GM21576 (cell line): ENCODE measurements around the gene PTPRN2.
"Not testable (repeated sequence)": the region's sequence is repeated elsewhere in the genome, so short reads cannot be mapped to it uniquely, and the experiment has no call there.

Experiments used
- ATAC-seq: cut with Tn5 transposase; IDR thresholded peaks from one replicate; pipeline ENCODE4 v1.9.1; 2021; ENCODE audit warnings: mild to moderate bottlenecking, moderate library complexity; ENCODE audit not compliant: unreplicated experiment

Gene PTPRN2

DNA sequence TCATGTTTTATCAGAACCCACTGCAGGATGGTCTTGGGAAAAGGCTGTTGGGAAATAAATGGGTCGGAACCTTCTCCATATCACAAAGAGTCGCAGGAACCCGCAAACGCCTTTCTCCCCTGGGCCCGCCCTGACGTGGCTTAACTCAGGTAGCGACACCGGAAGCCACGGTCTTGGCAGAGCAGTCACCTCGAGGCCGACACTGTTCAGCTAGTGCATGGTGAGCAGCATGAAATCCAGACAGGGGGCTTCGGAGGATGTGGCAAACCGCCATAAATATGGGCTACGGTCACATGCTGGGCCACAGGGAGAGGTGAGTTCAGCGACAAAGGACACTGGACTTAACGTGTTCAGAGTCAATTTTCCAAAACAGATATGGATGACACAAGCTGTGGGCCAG lies 421.9 kb downstream of the PTPRN2 start:
- ATAC-seq, result no peak

DNA sequence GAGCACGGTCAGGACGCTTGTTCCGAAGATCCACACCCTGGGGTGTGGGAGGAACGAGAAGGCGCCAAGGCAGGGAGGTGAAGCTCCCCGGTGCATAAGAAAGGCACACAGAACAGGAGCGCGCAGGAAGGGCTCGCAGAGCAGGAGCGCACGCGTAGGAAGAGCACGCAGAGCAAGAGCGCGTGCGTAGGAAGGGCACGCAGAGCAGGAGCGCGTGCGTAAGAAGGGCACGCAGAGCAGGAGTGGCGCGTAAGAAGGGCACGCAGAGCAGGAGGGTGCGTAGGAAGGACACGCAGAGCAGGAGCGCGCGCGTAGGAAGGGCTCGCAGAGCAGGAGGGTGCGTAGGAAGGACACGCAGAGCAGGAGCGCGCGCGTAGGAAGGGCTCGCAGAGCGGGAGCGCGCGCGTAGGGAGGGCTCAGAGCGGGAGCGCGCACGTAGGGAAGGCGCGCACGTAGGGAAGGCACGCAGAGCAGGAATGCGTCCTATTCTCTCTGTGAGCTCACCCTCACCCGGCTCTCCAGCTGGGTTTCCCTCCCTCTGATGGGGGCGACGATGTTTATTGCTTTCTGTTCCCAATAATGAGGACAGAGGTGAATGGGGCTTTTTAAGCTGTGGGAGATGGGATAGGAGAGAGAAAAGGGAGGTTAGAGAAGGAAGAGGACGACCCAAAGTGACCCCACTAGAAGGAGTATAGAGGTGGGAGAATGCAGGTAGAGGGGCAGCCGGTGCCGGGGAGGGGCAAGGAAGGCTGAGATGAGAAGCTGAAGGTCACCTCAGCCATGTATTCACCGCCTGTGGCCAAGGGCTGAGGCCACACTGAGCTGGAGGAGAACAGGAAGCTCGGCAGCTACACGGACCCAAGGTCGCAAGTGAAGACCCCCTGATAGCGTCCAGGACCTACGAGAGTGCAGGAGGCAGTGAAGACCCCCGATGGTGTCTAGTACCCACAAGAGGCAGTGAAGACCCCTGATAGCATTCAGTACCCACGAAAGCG lies 423.2 kb downstream of the PTPRN2 start:
- no peak for ATAC-seq

GRCh38 chr7:158161194-158161593 lies 426.4 kb downstream of the PTPRN2 start:
- no peak for ATAC-seq

- no peak for ATAC-seq
Measured at GRCh38 chr7:158160199-158160598, 427.4 kb downstream of the PTPRN2 start.

DNA sequence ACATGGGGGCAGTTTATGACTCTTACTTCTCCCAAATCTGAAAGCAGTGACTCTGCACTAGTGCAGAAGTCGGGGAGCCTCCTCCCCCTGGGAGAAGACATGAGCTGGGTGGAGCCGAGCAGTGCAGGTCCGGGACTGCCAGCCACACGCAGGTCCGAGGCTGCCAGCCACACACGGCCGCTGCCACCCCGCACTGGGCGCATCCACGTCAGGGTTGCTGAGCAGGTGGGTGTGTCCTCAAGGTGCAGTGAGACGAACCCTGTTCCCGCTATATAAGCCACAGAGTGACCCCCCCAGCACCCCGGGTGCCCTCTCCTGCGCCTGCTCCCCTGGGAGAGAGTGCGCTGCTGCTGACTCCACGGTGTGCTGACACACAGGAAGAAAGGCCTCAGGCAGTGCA lies 430.2 kb downstream of the PTPRN2 start:
- no peak for ATAC-seq

DNA sequence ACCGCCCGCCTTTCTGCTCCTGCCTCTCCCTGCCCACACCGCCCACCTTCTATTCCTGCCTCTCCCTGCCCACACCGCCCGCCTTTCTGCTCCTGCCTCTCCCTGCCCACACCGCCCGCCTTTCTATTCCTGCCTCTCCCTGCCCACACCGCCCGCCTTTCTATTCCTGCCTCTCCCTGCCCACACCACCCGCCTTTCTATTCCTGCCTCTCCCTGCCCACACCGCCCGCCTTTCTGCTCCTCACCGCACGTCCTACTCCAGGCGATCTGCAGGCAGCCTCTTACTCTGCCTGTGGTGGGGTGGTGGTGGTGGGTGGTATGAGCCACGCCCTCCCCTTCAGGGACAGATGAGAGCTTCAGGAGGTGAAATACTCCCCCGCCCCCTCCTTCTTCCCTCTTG lies 436.4 kb downstream of the PTPRN2 start:
- not testable (repeated sequence) for ATAC-seq

DNA sequence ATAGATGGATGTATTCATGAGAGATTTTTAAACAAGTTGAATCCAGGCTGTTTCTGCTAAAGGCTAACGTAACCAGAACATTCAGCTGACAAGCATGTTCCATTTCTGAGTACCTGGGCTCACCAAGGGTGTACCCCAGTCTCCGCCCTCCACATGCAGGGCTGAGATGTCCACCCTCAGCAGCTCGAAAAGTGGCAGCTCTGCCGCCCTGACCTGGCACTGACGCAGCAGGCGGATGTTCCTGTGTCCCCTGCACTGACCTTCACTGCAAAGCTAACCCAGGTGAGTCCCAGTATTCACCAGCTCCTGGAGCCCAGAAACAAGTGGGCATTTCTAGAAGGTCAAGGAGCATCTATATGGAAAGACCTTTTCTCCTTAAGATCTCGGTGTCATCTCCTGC lies 437.4 kb downstream of the PTPRN2 start:
- ATAC-seq, result no peak

DNA sequence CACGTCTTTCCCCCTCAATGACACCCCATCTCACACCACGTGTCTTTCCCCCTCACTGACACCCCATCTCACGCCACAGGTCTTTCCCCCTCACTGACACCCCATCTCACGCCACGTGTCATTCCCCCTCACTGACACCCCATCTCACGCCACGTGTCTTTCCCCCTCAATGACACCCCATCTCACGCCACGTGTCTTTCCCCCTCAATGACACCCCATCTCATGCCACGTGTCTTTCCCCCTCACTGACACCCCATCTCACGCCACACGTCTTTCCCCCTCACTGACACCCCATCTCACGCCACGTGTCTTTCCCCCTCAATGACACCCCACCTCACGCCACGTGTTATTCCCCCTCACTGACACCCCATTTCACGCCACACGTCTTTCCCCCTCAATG lies 440.2 kb downstream of the PTPRN2 start:
- not testable (repeated sequence) for ATAC-seq

DNA sequence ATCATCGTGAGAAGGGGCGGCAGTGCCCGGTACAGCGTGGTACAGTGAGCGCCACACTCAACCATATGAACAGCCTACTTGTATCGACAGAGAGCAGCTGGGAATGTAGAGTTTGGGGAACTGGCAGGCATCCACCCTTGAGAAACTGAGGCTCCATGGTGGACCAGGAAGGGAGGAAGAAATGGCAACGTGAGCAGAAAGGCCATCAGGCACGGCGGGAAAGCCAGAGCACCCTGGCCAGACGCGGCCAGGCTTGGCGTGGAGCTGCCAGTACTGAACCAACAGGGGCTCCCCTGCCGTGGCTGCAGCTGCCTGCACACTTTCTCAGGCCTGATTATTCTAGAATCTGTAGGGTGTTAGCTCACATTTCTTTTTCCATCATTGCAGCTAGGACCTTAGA lies 442.3 kb downstream of the PTPRN2 start:
- ATAC-seq, result no peak

- ATAC-seq, result no peak
Measured at GRCh38 chr7:158143196-158144120, 444.2 kb downstream of the PTPRN2 start.

- ATAC-seq, result no peak
Measured at GRCh38 chr7:158142657-158143056, 445.0 kb downstream of the PTPRN2 start.

GRCh38 chr7:158141806-158142518 lies 445.7 kb downstream of the PTPRN2 start:
- no peak for ATAC-seq

- ATAC-seq, result no peak
Measured at GRCh38 chr7:158141221-158141582, 446.4 kb downstream of the PTPRN2 start.

GRCh38 chr7:158140538-158141220 lies 446.9 kb downstream of the PTPRN2 start:
- ATAC-seq, result no peak

DNA sequence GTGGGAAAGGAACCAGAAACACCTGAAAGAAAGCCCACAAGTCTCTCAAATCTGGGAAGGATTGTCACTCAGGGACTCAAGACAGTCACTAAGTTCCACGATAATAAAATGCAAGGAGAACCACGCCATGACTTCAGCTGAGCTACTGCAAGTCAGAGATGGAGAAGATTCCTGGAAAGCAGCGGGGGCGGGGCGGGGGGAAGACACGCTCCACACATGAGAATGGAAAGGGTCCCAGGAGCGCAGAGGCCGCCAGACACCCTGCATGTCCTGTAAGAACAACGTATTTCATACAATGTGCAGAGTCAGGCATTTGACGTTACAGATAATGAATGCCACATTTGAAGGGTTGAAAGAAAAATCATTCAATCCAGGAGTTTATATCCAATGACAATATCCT lies 448.1 kb downstream of the PTPRN2 start:
- ATAC-seq, result no peak

GRCh38 chr7:158138329-158138597 lies 449.4 kb downstream of the PTPRN2 start:
- no peak for ATAC-seq

- no peak for ATAC-seq
Measured at GRCh38 chr7:158137516-158138328, 449.9 kb downstream of the PTPRN2 start.

DNA sequence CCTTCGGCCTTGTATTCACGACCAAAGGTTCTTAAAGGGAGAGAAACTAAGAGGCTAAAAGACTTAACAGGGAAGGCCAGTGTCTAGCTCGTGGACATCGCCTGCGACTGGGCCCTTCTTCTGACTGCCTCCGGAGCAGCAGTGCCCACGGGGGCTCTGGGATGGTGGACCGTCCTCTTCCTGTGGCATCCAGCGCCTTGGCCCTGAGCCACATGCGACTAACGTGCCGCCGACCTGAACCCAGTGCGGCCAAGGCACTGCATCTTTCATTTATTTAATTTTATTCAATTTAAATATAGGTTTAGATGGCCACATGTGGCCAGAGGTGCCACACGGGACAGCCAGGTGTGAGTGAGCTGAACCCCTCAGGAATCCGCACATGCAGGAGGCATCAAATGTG lies 451.7 kb downstream of the PTPRN2 start:
- ATAC-seq, result no peak

DNA sequence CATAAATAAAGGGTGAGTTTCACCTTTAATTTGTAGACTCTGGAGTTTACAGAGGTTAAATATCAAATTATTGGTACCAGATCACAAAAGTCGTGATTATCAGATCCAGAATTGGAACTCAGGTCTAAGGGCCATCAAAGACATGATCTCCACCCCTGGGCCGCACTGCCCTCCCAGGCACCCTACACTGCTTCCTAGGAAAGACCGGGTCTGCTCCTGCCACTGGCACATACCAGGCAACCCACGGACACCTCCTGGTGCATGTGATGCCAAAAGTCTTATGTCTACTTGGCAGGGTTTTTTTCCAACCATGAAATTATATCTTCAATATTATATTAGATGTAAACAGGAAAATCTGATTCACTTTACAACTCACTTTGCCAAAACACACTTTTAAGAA lies 452.8 kb downstream of the PTPRN2 start:
- ATAC-seq, result no peak
